Astrocyte (in vitro differentiated cells and primary cell): ENCODE data around the gene BHLHA15. TPM values are rescaled to one million over a fixed set of nuclear protein-coding genes. Genes with fewer than 3 reads are reported as not detected.

ENCODE experiments used
- DNase-seq: peaks from one replicate; pipeline ENCODE4 v3.0.0-alpha.2; 2010; ENCODE audit warnings: low read depth
- FAIRE-seq: peaks from 2 replicates; lab custom pipeline; 2011; peaks lifted over from hg19 to GRCh38; lab: Jason Lieb, UNC
- H2AFZ ChIP-seq: 2 replicates; pipeline ENCODE4 v1.6.0; 2012; ENCODE audit warnings: low read depth, low read length, inconsistent platforms
- H3K27ac ChIP-seq: 2 replicates; pipeline ENCODE4 v1.5.1; 2011; ENCODE audit warnings: low read depth, low read length, inconsistent platforms
- H3K27me3 ChIP-seq: 2 replicates; pipeline ENCODE4 v1.6.0; 2011; ENCODE audit warnings: low read length, inconsistent platforms; ENCODE audit not compliant: insufficient read depth
- H3K36me3 ChIP-seq: 2 replicates; pipeline ENCODE4 v1.5.1; 2011; ENCODE audit warnings: low read length, inconsistent platforms; ENCODE audit not compliant: insufficient read depth
- H3K4me1 ChIP-seq: 2 replicates; pipeline ENCODE4 v1.5.1; 2011; ENCODE audit warnings: low read length, inconsistent platforms; ENCODE audit not compliant: insufficient read depth
- H3K4me2 ChIP-seq: 2 replicates; pipeline ENCODE4 v1.6.0; 2012; ENCODE audit warnings: low read length, inconsistent platforms
- H3K4me3 ChIP-seq: 2 replicates; pipeline ENCODE4 v1.5.1; 2011; ENCODE audit warnings: low read depth, mild to moderate bottlenecking, low read length, inconsistent platforms; ENCODE audit not compliant: insufficient read depth
- H3K79me2 ChIP-seq: 2 replicates; pipeline ENCODE4 v1.6.0; 2012; ENCODE audit warnings: mild to moderate bottlenecking, low read length, inconsistent platforms; ENCODE audit not compliant: insufficient read depth
- H3K9ac ChIP-seq: 2 replicates; pipeline ENCODE4 v1.6.0; 2012; ENCODE audit warnings: mild to moderate bottlenecking, low read length, inconsistent platforms
- H3K9me3 ChIP-seq: 2 replicates; pipeline ENCODE4 v1.5.1; 2012; ENCODE audit warnings: low read depth, mild to moderate bottlenecking, low read length, inconsistent platforms; ENCODE audit not compliant: insufficient read depth
- H4K20me1 ChIP-seq: 2 replicates; pipeline ENCODE4 v1.6.0; 2012; ENCODE audit warnings: low read length, inconsistent platforms; ENCODE audit not compliant: insufficient read depth
- H3K27ac Mint-ChIP-seq: one replicate; pipeline ENCODE4 v1.8.0; 2021; ENCODE audit warnings: mild to moderate bottlenecking, mixed read lengths; ENCODE audit not compliant: unreplicated experiment
- H3K27me3 Mint-ChIP-seq: one replicate; pipeline ENCODE4 v1.8.0; 2021; ENCODE audit warnings: low read depth, mixed read lengths; ENCODE audit not compliant: unreplicated experiment
- H3K36me3 Mint-ChIP-seq: one replicate; pipeline ENCODE4 v1.8.0; 2021; ENCODE audit warnings: low read depth, mixed read lengths; ENCODE audit not compliant: unreplicated experiment
- H3K4me1 Mint-ChIP-seq: one replicate; pipeline ENCODE4 v1.8.0; 2021; ENCODE audit warnings: low read depth, mixed read lengths; ENCODE audit not compliant: unreplicated experiment
- H3K4me3 Mint-ChIP-seq: one replicate; pipeline ENCODE4 v1.8.0; 2021; ENCODE audit warnings: mild to moderate bottlenecking, moderate library complexity, mixed read lengths; ENCODE audit not compliant: unreplicated experiment
- H3K9me3 Mint-ChIP-seq: one replicate; pipeline ENCODE4 v1.8.0; 2021; ENCODE audit warnings: mild to moderate bottlenecking, mixed read lengths; ENCODE audit not compliant: unreplicated experiment
- EZH2 ChIP-seq: IDR thresholded peaks from 2 replicates; pipeline ENCODE4 v1.6.1; 2012; ENCODE audit warnings: mild to moderate bottlenecking, low read length, inconsistent platforms; ENCODE audit not compliant: insufficient read depth
- total RNA-seq: library from RNA; stranded (reverse); gene quantifications from 2 replicates; pipeline ENCODE4 v1.2.1, GENCODE V29; 2021
- TF ChIP-seq, protein P1 (sequence below): IDR thresholded peaks from 2 replicates; pipeline ENCODE4 v1.5.1; 2011; ENCODE audit warnings: low read depth, mild to moderate bottlenecking, inconsistent platforms, low read length, moderate library complexity; ENCODE audit not compliant: insufficient read depth

BHLHA15 gene
- total RNA-seq, 1 donor from 2014 or later = 0.57 TPM

DNA sequence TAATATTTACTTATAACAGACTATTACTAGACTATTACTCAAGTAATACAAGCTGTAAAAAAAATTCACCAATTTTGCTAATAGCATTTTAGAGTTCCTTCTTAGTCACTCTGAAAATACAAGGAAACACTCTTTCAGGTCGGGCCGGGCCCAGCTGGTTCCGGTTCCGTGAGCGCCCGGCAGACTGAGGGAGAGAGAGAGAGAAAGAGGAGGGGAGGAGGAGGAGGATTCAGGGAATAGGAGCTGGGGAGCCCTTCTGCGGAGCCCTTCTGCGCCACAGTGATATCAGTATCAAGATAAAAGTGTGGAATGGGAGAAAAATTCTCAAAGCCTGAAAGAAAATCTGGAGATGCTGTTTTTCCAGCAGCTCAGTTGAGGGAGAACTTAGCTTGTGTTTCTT, 30.5 kb upstream of the BHLHA15 start:
- no peaks in the 10 kb centered on the region for H3K79me2 ChIP-seq
- no peaks in the 10 kb centered on the region for H3K27me3 ChIP-seq
- no peaks in the 10 kb centered on the region for H3K9me3 ChIP-seq
- no peaks in the 10 kb centered on the region for H3K27me3 Mint-ChIP-seq
- H3K4me3 ChIP-seq = no peak overlapping the region
- TF ChIP-seq, protein P1, sequence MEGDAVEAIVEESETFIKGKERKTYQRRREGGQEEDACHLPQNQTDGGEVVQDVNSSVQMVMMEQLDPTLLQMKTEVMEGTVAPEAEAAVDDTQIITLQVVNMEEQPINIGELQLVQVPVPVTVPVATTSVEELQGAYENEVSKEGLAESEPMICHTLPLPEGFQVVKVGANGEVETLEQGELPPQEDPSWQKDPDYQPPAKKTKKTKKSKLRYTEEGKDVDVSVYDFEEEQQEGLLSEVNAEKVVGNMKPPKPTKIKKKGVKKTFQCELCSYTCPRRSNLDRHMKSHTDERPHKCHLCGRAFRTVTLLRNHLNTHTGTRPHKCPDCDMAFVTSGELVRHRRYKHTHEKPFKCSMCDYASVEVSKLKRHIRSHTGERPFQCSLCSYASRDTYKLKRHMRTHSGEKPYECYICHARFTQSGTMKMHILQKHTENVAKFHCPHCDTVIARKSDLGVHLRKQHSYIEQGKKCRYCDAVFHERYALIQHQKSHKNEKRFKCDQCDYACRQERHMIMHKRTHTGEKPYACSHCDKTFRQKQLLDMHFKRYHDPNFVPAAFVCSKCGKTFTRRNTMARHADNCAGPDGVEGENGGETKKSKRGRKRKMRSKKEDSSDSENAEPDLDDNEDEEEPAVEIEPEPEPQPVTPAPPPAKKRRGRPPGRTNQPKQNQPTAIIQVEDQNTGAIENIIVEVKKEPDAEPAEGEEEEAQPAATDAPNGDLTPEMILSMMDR = no peak
- H2AFZ ChIP-seq = no peak overlapping the region
- H4K20me1 ChIP-seq = no peaks in the 10 kb centered on the region
- H3K27ac ChIP-seq = no peak overlapping the region
- peaks cover 7% of the 10 kb centered on the region for H3K36me3 Mint-ChIP-seq
- DNase-seq (no peak), FAIRE-seq (no peak)
- no peak overlapping the region for H3K4me3 Mint-ChIP-seq
- no peaks in the 10 kb centered on the region for H3K4me1 ChIP-seq
- H3K36me3 ChIP-seq = no peaks in the 10 kb centered on the region
- H3K4me2 ChIP-seq = no peak overlapping the region
- no peaks in the 10 kb centered on the region for H3K9me3 Mint-ChIP-seq
- H3K4me1 Mint-ChIP-seq = peaks cover 4% of the 10 kb centered on the region
- H3K9ac ChIP-seq = no peak overlapping the region
- no peak overlapping the region for H3K27ac Mint-ChIP-seq

DNA sequence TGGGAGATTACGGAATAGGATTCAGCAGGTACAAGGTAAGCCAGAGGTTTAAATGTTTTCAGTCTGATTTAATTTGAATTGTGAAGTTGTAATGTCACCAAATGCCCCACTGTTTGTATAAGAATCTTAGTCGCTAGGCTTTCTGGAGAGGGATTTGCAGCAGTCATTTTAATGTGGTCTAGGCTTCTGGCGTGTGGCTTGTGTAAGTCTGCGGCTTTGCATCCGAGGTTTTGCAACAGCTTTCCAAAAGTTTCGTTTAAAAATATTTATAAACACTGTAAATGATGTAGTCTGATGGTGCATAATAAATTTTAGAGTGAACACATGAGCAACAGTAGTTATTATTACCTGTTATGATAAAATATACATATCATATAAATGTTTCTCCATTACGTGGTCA, 26.1 kb upstream of the BHLHA15 start:
- H3K9me3 Mint-ChIP-seq = peaks cover 6% of the 10 kb centered on the region
- H3K4me1 ChIP-seq = peaks cover 5% of the 10 kb centered on the region
- no peaks in the 10 kb centered on the region for H3K27me3 Mint-ChIP-seq
- H3K36me3 ChIP-seq = no peaks in the 10 kb centered on the region
- no peak overlapping the region for H3K4me3 Mint-ChIP-seq
- no peak overlapping the region for H2AFZ ChIP-seq
- H3K4me2 ChIP-seq = no peak overlapping the region
- no peak overlapping the region for H3K27ac Mint-ChIP-seq
- peaks cover 2% of the 10 kb centered on the region for H3K9me3 ChIP-seq
- no peaks in the 10 kb centered on the region for H3K27me3 ChIP-seq
- DNase-seq (no peak), FAIRE-seq (no peak)
- H4K20me1 ChIP-seq = no peaks in the 10 kb centered on the region
- TF ChIP-seq, protein P1 = no peak
- no peak for TF ChIP-seq EZH2
- H3K27ac ChIP-seq = no peak overlapping the region
- H3K36me3 Mint-ChIP-seq = peaks cover 17% of the 10 kb centered on the region
- no peak overlapping the region for H3K9ac ChIP-seq
- peaks cover 4% of the 10 kb centered on the region for H3K4me1 Mint-ChIP-seq
- H3K79me2 ChIP-seq = no peaks in the 10 kb centered on the region
- H3K4me3 ChIP-seq = no peak overlapping the region

DNA sequence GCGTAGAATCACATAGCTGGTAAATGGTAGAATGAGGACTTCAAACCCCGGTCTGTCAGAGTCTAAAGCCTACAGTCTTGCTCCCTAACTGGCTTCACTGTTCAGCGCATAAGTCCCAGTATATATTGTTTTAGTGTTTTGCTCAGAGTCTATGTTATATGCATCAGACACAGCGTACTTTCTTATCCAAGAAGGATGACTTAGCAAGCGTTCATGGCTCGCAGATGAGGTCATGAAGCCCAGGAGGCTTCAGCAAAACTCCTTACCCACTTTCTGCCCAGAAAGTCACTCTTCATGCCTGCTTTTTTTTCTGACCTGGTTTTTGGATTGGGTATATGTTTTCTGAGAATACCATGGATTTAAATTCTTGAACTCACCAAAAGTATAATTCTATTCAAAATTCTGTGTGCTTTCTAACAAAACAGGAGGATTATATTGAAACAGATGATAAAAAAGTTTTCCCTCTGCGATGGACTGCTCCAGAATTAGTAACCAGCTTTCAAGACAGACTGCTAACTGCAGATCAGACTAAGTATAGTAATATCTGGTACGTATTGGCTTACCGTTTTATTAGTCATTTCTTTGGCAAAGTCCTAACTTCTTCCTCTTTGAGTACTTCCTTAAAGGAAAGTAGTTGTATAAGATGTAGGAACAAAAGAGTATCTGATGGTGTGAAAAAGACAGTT, 24.6 kb upstream of the BHLHA15 start:
- no peak for TF ChIP-seq EZH2
- TF ChIP-seq, protein P1 = no peak
- peak overlapping the region; percentile 47 for H3K27ac Mint-ChIP-seq
- Histone ChIP-seq H3K36me3 (no peaks in the 10 kb centered on the region), H3K4me3 (no peak overlapping the region), H4K20me1 (no peaks in the 10 kb centered on the region), H3K9me3 (peaks cover 2% of the 10 kb centered on the region), H3K27ac (peak overlapping the region; percentile 83), H3K9ac (peak overlapping the region; percentile 62), H3K4me1 (peaks cover 5% of the 10 kb centered on the region), H3K79me2 (no peaks in the 10 kb centered on the region), H3K27me3 (no peaks in the 10 kb centered on the region), H2AFZ (no peak overlapping the region), H3K4me2 (peak overlapping the region; percentile 60)
- H3K9me3 Mint-ChIP-seq = peaks cover 6% of the 10 kb centered on the region
- H3K27me3 Mint-ChIP-seq = no peaks in the 10 kb centered on the region
- no peak for FAIRE-seq
- H3K4me3 Mint-ChIP-seq = no peak overlapping the region
- H3K36me3 Mint-ChIP-seq = peaks cover 17% of the 10 kb centered on the region
- peaks cover 4% of the 10 kb centered on the region for H3K4me1 Mint-ChIP-seq
- DNase-seq = peak; percentile 86
